GM13977 (cell line): ENCODE data around the gene TMEM238.

Experiments used
- DNase-seq: peaks from one replicate; pipeline ENCODE4 v3.0.0; 2012; ENCODE audit warnings: low spot score
- CTCF ChIP-seq: IDR thresholded peaks from 2 replicates; pipeline ENCODE4 v1.5.1; 2012; ENCODE audit warnings: mild to moderate bottlenecking, control low read depth; ENCODE audit not compliant: insufficient read depth; ENCODE audit errors: extremely low read depth, missing control alignments
- in situ Hi-C: fragments of 300-500 bp; cut with MboI; formaldehyde crosslinking; loops from one replicate; pipeline ENCODE4 v1.12.0; 2022; ENCODE audit warnings: low sequenced_read_pairs, low pct_unique_long_range_greater_than_20kb, mixed read lengths, inconsistent platforms; ENCODE audit not compliant: unreplicated experiment

The TMEM238 gene

DNA sequence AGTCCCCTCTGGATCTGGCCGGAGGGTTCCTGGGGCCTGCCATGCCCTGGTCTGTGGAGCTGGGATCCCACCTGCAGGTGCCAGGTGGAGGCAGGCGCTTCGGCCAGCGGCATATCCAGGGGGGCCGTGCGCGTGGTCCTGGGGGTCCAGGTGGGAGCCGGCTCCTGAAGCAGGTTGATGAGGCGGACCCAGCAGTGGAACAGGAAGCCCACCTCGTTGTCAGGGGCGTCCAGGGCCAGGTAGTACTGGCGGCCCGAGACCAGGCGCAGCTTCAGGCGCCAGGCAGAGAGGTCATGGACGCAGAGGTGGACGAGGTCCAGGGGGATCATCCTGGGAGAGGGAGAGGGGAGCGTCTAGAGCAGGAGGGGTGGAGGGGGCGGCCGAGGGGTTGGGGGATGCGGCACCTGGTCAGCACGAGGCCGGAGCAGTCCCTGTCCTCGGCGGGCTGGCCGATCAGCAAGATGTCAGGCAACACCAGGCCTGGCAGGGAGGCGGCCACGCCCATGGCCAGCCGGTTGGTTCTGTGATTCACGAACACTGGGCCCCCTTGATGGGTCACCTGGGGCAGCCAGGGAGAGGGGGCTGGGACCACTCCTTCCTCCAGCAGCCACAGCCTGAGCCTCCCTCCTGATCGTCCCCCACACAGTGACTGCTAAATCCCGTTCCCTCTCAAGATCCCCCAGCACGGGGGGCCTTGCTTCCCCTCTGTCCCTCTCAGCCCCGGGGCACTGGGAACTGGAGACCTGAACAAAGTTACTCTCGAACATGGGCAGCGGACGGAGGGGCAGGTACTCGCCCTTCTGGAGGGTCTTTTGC lies 21.7 kb downstream of the TMEM238 start:
- no peak for DNase-seq
- in situ Hi-C loops: no loop called here
- no peak for TF ChIP-seq CTCF

DNA sequence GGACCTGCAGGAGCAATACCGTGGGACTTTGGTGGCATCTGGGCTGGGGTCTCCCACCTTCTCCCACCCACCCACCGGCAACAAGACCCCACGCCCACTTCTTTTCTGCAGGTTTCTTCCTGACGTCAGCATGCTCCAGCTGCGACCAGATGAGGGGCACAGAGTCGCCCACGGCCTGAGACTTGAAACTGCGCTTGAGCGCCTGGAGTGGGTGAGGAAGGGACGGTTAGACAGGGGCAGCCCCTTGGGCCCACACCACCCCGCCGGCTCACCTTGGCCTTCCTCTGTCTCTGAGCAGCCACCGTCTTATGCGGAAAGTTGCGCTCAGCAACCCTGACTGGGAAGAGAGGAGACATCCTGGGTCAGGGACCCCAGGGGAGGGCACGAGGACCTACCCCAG lies 23.2 kb downstream of the TMEM238 start:
- in situ Hi-C loops: no loop called here
- no peak for DNase-seq
- TF ChIP-seq CTCF: no peak

DNA sequence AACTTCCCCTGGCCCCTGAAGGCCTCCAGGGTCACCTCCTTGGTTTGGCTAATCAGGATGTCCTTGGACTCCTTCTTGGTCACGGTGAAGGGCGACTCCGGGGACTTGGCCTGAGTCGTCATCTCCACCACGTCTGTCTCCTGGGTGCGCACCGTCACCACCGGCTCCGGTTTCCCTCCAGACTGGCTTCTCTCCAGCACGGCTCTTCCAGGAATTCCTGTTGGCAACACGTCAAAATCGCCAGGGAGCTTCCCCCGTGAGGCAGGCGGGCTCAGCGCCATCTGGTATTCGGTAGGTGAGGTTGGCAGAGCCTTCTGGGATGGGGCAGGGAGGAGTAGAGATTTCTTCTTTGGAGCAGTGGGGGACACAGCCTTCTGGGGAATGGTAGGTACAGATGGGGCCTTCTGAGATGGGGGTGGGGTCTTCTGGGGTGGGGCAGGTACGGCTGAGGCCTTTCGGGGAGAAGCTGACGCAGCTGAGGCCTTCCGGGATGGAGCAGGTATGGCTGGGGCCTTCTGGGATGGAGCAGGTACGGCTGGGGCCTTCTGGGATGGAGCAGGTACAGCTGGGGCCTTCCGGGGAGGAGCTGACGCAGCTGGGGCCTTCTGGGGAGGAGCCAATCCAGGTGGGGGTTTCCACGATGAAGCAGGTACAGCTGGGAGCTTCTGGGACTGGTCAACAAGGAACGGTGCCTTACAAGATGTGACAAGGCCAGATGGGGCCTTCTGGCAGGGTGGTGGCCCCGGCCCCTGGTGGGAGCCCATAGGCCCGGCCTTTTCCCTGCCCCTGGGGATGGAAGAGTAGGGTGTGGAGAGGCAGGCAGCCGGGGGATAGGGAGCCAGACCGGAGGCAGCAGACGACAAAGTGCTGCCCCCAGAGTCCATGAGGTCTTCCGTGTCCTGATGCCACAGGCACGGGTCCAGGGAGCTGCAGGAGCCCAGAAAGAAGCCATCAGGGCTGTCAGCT lies 24.9 kb downstream of the TMEM238 start:
- no peak for TF ChIP-seq CTCF
- in situ Hi-C loops: no loop called here
- no peak for DNase-seq

DNA sequence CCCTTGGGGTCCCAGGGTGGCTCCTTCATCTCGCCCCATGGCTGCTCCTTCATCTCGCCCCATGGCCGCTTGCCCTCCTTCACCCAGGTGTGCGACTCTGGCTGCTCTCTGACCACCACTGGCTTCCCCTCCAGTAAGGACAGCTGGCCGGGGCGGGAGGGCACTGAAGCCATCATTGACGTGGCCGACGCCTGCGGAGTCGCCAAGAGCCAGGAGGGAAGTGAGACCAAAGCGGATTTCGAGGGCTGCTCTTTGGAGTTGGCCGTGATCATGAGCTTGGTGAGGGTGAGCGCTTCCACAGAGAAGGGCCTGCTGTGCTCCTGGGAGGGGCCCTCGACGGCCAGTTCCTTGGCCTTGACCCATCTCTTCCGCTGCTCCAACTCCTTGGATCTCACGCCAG lies 25.6 kb downstream of the TMEM238 start:
- in situ Hi-C loops: no loop called here
- DNase-seq: no peak
- no peak for TF ChIP-seq CTCF

- TF ChIP-seq CTCF: no peak
- in situ Hi-C loops: no loop called here
- DNase-seq: no peak
These were observed 28.8 kb downstream of the TMEM238 start for GRCh38 chr19:55355213-55355821.

DNA sequence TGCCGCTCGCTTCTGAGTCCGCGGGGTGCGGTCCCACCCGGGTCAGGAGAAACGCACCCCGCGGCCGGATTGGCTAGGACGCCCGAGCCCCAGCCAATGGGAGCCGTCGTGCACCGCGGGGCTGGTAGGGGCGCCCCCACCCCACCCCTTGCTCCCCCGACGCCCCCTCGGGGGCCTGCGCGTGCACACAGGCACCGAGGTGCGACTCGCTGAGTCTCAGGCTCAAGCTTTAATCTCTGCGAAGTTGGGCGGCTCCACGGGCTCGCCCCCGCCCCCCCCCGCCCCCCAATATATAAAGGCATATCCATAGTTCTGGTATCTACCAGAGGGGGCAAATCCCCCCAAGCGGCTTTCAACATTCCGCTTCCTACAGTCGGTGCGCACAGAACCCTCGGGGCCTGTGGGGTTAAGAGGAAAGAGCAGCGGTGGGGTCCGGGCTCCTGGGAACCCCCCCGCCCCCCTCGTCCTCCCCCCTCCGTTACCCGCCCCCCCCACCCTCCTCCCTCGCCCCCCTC lies 29.3 kb downstream of the TMEM238 start, which contains the start of gene COX6B2:
Gene COX6B2, minus strand, starts transcription at position 22 of the 515 bp plus-strand sequence. CDS start 198 bp downstream, outside the sequence.
- in situ Hi-C loops: no loop called here
- no peak for TF ChIP-seq CTCF
- DNase-seq: no peak
